NCI-H748 treated with DMSO at 0.1 percent for 48 hours (cell line): ENCODE data around the gene AGBL4.

ENCODE experiments used
- DNase-seq: peaks from one replicate; lab custom pipeline; 2025; lab: John Stamatoyannopoulos, UW

Gene AGBL4

GRCh38 chr1:49185450-49185980 lies 838.2 kb downstream of the AGBL4 start:
- DNase-seq = no peak

DNA sequence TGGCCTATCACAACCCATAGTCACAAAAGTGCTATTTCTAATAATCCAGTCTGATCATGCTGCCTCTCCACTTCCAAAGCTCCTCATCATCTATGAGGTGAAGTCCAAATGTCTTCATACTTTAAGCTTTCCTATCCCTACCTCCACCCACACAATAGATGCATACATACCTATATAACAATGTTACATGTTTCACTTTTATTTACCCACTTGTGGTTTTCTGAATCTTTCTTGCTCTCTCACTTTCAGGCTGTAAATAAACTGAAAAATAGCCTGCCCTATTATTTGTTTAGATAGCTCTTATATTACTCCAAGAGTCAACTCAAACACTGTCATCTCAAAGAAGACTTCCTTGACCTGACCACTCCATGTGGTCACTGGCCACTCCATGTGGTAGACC lies 840.3 kb downstream of the AGBL4 start:
- DNase-seq = no peak

GRCh38 chr1:49181033-49181432 lies 842.7 kb downstream of the AGBL4 start:
- DNase-seq = no peak

DNA sequence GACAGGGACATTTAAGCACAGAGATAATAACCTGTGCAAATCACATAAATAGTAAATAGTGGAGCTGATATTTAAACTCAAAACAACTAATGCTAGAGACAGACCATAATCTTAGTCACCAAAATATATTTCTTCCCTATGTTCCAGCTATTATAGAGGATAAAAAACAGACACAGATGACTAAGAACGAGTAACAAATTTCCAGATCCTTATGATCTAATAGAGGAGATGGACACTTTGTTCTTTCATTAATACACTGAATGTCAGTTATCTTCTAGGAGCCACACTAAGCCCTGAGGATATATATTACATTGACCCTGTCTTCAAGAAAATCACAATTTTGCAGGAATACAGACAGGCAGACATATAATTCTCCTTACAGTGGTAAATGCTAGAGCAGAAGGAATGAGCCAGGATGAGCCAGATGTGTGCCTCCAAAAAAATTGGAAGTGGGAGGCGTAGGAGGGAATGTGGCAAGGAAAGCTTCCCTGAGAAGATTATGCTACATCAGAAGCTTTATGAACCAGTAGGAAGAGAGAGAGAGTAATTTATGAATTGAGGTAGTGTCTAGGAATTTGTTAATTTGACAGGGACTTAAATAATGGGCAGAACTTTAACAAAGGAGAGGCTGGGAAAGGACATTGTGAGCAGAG lies 851.7 kb downstream of the AGBL4 start:
- no peak for DNase-seq

DNA sequence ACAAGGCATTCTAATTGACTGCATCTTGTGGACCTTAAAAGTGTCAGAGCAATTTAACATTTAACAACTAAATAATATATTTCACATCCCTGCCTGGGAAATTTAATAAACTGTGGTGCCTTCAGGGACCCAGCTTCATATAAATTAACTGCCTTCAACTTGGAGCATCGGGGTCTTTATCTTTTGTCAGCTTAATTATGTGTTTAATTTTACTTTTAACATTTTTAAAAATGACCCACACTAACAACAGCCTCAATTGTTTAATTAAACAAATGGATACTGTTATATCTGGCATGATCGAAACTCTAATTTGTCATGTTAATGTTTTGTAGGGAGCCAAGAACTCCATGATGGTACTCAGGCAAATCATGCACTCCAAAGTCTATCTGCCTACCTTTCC lies 857.7 kb downstream of the AGBL4 start:
- no peak for DNase-seq

- DNase-seq = peak; percentile 27
Observed at GRCh38 chr1:49163031-49163430, 860.7 kb downstream of the AGBL4 start.

DNA sequence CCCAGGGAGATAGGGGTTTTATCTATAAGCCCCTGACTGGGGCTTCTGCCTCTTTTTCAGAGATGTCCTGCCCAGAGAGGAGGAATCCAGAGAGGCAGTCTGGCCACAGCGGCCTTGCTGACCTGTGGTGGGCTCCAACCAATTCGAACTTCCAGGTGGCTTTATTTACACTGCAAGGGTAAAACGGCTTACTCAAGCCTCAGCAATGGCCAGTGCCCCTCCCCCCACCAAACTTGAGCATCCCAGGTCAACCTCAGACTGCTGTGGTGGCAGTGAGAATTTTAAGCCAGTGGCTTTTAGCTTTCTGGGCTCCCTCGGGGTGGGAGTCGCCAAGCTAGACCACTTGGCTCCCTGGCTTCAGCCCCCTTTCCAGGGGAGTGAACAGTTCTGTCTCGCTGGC lies 863.1 kb downstream of the AGBL4 start:
- DNase-seq = no peak

- DNase-seq = no peak
Observed at GRCh38 chr1:49136738-49137251, 887.0 kb downstream of the AGBL4 start.

- DNase-seq = no peak
Observed at GRCh38 chr1:49125746-49126145, 898.0 kb downstream of the AGBL4 start.

DNA sequence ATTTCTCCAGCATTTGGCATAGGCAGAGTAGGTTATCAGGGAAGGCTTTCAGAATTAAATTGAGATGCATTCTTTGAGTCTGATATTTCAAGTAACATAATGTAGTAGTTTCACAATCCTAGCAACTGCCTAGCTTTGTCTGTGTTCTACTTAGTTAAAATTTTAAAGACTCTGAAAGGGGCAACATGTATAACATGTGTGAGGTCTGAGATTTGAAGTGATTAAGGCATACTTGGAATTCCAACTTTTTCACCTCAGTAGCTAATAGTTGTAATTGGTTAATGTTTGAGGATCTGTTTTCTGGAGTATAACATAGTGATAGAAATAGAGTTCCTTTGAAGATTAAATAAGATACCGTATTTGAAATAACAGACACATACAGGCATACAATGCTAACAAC lies 911.8 kb downstream of the AGBL4 start:
- no peak for DNase-seq

- DNase-seq = no peak
Observed at GRCh38 chr1:49106445-49106844, 917.3 kb downstream of the AGBL4 start.

- no peak for DNase-seq
Observed at GRCh38 chr1:49104575-49104974, 919.2 kb downstream of the AGBL4 start.

DNA sequence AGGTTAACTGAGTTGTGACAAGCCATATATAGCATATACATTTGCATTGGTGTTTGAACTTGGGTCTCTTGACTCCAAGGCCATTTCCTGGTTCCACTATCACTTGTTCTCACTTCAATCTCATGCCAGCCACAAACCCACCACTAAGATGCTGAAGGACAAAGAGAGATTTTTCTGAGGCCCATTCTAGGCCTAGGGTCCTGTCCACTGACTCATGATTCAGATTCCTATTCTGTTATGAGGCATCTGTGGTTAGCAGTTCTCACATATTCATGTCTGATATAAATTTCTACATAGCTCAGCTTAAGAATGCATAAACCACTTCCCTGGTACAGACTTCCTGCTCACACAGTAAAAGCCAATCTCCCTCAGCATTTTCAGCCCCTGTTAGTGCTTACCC lies 921.0 kb downstream of the AGBL4 start:
- no peak for DNase-seq

DNA sequence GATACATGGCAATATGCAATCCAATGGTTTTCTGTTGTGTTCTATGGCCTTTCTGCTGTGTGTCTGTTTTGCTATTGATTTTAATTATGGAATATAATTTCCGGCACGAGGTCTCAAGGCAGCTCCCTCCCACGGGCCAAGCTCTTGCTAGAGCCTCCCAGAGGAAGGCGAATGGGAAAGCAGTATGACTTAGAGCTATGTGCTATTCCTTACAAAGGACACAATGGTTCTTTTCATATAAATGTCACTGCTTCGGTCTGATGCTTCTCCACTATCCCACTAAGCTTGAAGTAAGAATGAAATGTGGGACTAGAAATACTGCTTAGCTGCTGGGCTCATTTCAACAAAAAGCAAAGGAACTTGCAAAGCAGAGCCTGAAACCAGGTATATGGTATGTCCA lies 924.9 kb downstream of the AGBL4 start:
- DNase-seq = no peak

- no peak for DNase-seq
Observed at GRCh38 chr1:49086327-49086726, 937.4 kb downstream of the AGBL4 start.

GRCh38 chr1:49085079-49085478 lies 938.7 kb downstream of the AGBL4 start:
- no peak for DNase-seq

GRCh38 chr1:49060766-49061165 lies 963.0 kb downstream of the AGBL4 start:
- DNase-seq = no peak

- DNase-seq = no peak
Observed at GRCh38 chr1:49059087-49059486, 964.7 kb downstream of the AGBL4 start.

- peak; percentile 55 for DNase-seq
Observed at GRCh38 chr1:49052102-49052501, 971.7 kb downstream of the AGBL4 start.

DNA sequence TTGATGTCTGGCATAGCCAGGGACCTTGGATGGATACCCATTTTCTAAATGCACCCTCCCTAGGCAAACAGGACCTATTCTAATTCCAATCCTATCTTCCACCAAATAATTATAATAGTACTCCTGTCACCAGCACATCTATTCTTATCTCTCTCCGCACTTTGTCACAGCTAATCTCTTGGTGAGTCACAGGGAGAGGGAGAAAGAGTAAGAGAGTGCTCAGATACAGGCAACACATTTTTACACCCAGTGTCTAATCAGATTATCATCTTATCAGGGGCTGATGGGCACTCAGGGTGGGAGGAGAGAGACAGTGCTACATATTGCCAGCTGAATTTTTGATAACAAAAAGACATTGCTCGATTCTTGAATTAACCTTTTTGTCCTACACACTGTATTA lies 972.1 kb downstream of the AGBL4 start:
- DNase-seq = no peak

- no peak for DNase-seq
Observed at GRCh38 chr1:49050041-49050440, 973.7 kb downstream of the AGBL4 start.

DNA sequence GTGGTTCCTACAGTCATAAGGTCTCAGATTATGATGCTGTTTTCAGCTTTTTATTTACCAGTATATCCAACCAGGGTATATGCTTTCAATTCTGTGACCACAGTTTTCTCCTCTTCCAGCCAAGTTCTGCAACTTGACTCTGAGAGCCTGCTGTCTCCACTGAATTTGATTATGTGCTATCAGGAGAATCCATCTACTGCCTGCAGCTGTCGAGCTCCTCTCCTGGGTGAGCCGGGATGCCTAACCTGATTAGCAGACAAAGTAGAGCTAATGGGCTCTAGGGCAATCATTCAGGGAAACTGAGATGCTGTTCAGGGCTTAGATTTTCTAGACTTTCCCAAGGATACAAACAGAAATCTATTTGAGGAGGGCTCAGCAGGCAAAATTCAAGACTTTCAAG lies 975.6 kb downstream of the AGBL4 start:
- no peak for DNase-seq

- no peak for DNase-seq
Observed at GRCh38 chr1:49046305-49046704, 977.4 kb downstream of the AGBL4 start.

GRCh38 chr1:49045371-49045770 lies 978.4 kb downstream of the AGBL4 start:
- no peak for DNase-seq
